ENCODE measurements around the gene PDZK1IP1.
"Not testable (repeated sequence)": the region's sequence is repeated elsewhere in the genome, so short reads cannot be mapped to it uniquely, and the experiment has no call there.

PDZK1IP1 gene

DNA sequence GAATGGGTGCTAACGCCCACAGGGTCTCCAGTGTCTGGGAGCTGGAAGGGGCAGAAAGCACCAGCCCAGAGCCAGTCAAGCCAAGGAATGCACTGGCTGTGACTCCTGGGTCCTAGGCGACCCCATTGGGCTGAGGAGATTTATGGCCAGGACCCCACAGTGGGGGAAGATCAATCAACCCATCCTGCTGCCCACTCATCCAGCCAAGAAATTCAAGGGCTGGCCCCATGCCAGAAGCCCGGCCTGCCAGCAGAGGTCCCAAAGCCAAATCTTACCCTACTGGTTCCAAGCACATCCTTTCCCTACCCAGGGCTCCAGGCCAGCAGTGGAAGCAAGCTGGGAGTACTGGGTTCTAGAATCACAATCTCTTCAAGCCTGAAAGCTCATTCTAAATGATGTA lies 6.8 kb upstream of the PDZK1IP1 start:
- no peak for DNase-seq (ENCODE audit: low read depth in 2 of 2)

DNA sequence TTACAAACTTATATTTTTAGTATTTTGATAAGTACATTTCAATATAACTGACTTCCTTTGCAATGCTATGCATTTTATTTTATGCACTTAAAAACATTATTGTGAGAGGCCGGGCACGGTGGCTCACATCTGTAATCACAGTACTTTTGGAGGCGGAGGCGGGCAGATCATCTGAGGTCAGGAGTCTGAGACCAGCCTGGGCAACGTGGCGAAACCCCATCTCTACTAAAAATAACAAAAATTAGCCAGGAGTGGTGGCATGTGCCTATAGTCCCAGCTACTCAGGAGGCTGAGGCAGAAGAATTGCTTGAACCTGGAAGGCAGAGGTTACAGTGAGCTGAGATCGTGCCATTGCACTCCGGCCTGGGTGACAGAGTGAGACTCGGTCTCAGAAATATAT lies 6.1 kb upstream of the PDZK1IP1 start:
- DNase-seq (ENCODE audit: low read depth in 2 of 2), result not testable (repeated sequence)

DNA sequence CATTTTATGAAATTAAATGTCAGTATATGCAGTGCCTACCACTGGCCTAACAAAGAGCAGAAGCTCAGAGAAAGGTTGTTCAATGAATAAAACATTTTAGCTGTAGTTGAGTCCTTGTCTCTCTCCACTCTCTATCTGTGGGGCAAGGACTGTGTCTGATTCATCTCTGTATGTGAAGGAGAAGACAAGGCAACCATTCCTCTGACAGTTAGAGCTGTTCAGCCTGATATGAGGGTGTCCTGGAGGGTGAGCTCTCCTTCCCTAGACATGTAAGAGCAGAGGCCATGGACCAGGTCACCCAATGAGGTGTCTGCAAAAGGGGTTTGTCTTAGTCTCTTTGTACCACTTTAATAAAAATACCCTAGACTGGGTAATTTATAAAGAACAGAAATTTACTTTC lies 4.5 kb upstream of the PDZK1IP1 start:
- no peak for DNase-seq (ENCODE audit: low read depth in 2 of 2)

DNA sequence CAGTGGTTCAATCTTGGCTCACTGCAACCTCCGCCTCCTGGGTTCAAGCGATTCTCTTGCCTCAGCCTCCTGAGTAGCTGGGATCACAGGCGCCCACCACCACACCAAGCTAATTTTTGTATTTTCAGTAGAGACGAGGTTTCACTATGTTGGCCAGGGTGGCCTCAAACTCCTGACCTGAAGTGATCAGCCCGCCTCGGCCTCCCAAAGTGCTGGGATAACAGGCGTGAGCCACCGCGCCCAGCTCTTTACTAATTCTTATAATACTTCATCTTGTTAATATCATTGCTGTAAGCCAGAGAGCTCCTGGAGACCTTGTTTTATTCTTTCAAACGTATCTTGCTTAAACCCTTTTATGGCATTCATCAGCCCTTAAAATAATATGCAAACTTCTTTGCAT lies 3.7 kb upstream of the PDZK1IP1 start:
- not testable (repeated sequence) for DNase-seq (ENCODE audit: low read depth in 2 of 2)

DNA sequence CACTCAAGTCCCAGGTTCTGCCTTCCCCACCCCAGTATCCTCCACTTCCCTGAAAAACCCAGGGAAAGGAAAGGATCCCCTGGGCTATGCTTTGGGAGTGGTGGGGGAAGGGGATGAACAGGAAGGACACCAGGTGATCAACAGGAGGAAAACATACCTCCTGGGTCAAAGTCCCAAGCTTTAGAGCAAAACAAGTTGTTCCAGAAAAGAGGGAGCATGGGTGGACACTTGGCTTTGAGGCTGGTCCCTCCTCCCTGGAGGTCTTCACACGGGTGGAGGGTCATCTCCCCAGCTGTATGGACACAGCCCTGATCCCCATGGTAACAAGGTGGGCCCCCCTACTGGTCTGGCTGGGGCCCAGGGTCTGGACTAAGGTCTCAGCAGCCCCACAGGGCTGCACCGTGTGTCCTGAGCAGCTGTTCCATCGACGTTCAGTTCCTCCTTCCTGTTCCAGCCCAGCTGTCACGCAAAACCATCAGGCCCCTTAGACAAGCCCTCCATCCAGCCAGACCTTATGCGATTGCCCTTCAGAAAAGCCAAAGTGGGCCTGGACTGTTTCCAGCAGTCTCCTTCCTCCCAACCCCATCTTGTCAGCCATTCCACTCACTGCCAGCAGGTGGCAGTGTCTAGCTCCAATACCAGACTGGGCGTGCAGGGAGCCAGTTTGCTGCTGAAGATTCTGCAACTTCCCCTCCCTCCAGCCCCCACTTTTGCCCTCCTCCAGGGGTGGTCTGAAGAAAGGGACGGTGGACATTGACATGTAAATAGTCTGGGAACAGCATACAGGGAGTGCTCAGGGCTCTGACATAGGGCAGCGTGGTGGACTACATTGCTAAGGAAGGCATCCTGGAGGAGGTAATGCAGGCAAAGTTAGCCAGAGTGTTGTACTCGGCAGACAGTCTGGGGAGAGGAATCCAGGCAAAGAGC lies 2.9 kb upstream of the PDZK1IP1 start:
- DNase-seq (ENCODE audit: low read depth in 2 of 2), result peak; percentile 17 to 24

DNA sequence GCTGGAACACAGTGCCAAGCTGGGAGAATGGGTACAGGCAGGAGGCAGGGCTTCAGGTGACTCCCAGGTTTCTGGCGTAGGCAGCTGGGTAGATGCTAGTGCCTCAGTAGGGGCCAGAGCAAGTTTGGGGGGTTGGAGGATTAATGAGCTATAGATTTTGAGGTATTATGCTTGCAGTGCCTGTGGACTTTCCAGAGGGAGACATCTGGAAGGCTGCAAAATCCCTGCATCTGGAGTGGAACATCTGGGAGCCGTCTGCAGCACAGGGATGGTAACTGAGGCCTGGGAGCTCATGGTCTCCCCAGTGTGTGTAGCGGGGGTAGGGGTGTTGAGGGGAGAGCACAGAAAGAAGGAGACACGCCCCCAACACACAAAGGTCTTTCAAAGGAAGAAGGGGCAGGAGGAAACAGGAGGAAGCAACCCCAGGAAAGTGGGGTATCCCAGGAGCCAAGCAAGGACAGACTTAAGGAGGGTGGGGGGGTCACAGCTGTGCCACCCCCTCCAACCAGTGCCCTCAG lies 2.2 kb upstream of the PDZK1IP1 start:
- DNase-seq (ENCODE audit: low read depth in 2 of 2), result no peak

DNA sequence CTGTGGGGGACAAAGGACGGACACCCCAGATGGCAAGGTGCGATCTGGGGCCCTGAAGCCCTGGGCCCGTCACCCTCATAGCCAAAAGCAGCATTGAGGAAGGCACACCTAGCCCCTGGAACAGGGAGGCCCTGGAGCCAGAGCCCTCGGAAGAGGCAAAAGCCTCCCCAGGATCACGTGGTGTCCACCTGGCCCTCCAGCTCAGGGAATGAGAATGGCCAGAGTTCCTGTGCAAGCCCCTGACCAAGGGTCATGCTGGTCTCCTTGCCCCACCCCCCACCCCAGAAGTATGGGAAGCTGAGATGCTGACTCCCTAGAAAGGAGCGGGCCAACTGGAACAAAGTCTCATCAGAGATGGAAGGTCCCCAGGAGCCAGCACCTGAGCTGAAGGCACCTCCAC lies 1.0 kb upstream of the PDZK1IP1 start:
- DNase-seq (ENCODE audit: low read depth in 2 of 2), result no peak

DNA sequence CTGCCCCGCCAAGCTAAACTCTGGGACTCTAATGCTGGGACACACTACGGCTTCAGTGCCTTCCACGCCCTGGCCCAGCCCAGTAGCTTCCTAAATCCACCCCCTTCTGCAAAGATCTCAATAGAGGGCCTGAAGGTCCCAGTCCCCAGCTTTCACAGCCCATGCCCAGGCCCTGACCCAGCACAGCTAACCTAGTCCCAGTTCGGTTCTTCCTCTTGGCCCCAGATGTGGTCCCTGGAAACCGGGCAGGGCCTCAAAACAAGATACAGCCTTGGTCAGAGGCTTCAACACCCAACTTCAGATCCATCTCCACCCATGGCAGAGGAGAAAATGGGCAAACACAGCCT lies 646 bp upstream of the PDZK1IP1 start:
- DNase-seq (ENCODE audit: low read depth in 2 of 2), result no peak

DNA sequence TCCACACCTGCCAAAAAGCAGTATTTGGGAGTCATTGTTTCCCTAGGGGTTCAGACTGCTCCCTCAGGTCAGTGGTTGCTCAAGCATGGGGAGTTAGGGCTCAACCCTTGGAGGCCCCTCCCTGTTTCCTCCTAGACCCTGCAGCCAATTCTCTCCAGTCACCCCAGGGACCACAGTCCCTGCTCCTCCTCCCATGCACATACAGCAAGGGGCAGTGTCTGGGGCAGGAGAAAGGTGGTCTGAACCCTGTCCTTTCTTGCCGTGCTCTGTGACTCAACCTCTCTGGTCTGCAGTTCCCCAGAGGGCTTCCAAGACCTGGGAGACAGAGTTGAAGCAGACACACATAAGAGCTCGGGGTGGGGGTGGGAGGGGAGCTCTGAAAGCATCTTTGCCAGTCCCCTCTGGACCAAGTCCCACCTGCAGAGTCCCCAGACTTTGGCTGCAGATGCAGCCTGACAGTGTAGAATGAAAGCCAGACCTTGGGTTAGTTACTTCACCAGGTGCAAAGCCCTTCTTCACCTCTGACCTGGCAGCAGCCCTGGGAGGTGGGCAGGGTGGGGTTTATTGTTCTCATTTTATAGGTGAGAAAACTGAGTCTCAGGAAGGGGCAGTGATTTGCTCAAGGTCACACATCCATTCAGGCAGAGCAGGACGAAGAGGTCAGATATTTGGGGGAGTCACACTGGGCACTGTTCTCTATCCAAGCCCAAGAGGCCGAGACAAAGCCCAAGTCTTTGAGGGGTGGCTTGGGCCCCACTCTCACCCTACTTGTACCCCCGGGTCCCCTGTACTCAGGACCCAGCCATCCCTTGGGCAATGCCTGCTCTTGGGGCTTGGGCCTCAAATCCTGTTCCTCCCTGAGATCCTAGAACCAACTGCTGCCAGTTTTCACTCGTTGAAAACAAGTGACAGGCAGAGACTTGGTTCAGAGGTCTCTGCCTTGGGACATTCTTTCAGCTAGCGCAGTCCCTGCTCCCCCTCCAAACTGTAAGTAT lies 748 bp downstream of the PDZK1IP1 start:
- no peak for DNase-seq (ENCODE audit: low read depth in 2 of 2)

DNA sequence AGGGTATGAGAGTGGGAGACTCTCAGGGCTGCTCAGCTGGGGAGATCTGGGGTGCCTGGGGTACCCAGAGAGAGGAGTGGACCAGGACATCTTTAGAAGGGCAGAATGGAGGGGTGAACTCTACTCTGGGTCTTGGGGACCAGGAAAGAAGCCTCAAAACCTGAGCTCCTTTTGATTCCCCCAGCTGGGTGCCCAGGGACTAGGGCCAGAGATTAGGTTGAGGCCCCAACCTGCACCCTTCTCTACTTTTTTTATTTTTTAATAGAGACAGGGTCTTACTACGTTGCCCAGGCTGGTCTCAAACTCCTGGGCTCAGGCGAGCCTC lies 1.9 kb downstream of the PDZK1IP1 start:
- no peak for DNase-seq (ENCODE audit: low read depth in 2 of 2)

DNA sequence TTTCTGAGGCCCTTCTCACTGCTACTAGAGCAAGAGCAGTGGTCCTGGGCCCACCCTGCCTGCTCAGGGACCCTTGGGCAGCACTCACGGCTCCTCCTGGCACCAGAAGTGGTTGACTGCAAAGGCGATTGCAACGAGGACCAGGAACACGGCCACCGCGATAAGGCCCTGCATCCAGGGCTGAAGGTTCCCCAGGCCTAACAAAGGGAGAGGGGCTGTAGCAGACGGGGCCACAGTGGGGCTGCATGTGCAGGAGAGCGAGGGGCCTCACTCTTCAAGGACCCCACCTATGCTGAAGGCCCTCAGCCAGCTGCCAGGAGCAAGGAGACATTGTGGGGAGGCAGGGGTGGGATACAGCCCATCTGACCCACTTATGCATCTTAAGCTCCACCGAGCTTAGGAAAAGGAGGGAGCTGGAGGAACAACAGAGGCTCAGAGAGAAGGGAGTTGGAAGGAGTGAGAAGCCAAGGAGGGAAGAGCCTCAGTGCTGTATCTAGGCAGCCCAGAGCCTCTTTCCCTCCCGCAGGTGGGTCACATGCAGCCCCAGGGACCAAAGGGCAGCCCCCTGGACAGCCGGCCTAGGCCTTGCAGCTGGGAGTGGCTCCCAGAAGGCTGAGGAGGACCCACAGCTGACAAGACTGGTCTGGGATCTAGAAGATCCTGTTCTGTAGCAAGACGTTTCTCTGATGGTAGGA lies 2.5 kb downstream of the PDZK1IP1 start:
- DNase-seq (ENCODE audit: low read depth in 2 of 2), result no peak

DNA sequence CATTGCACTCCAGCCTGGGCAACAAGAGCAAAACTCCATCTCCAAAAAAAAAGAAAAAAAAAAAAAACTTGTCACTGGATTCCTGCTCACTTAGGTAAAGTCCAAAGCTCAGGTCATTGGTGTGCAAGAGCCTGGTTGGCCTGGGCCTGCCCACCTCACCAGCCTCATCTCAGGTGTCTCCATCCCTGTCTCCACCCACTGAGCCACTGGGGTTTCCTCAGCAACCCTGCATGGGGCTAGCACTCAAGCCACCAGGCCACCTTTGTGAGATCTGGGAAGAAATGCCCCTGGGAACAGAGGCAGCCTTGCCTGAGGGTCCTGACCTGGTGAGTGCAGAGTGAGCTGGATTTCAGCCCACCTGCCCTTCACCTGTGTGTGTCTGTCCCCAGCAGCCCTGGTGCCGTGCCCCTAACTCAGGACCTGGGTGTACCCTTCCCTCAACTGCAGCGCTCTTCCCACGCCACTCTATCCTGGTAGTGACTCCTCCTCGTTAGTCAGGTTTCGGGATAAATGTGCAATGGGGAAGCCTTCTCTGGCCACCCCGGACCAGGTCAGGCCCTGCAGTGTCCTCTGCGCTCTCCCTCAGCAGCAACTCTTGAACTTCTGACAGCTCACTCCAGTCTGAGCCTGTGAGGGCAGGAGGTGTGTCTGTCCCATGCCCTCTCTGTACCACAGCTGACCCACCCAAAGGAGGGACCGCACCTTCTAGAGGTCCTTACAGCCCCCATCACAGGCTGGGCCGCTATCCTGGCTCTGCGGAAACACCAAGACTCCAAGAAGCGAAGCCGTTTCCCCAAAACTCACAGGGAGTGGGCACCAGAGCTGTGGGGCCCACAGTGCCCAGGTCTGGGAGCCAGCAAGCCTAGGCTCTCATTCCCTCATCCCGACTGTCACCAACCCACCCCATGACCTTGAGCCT lies 3.3 kb downstream of the PDZK1IP1 start:
- no peak for DNase-seq (ENCODE audit: low read depth in 2 of 2)

DNA sequence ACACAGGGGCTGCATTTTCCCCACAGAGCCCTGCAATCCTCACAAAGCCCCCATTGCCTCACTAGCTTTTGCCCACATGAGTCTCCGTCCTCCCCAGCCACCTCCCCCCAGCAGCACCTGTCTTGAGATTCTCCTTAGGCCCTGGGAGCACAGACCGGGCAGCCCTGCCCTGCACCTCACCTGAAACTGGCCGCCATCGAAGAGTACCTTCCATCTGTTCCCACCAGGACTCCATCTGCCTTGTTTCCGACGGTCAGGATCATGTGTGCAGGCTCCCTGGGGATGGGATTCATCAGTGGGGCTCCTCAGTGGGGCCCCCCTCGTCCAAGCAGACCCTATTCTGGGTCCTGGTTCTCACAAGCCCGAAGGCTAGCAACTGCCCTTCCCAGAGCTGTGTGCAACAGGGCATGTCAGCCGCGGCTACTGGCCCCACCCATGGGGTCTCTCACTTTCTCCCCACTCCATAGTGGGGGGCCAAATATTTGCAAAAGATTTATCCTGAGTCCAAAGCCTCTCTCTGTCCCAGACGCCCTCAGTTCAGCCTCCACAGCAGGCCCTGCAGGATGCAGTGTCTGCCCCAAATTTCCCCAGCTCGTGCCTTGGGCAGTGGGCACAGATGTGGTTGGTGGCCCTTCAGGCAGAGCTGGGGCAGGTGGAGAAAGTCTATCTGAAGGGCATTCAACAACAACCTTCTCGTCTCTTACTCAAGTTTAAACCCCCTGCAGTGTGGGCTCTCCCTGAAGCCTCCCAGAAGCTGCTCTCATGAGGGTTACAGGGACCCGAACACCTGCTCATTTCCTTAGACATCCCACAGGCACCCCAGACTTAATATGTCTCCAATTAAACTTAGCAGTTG lies 4.8 kb downstream of the PDZK1IP1 start:
- no peak for DNase-seq (ENCODE audit: low read depth in 2 of 2)

DNA sequence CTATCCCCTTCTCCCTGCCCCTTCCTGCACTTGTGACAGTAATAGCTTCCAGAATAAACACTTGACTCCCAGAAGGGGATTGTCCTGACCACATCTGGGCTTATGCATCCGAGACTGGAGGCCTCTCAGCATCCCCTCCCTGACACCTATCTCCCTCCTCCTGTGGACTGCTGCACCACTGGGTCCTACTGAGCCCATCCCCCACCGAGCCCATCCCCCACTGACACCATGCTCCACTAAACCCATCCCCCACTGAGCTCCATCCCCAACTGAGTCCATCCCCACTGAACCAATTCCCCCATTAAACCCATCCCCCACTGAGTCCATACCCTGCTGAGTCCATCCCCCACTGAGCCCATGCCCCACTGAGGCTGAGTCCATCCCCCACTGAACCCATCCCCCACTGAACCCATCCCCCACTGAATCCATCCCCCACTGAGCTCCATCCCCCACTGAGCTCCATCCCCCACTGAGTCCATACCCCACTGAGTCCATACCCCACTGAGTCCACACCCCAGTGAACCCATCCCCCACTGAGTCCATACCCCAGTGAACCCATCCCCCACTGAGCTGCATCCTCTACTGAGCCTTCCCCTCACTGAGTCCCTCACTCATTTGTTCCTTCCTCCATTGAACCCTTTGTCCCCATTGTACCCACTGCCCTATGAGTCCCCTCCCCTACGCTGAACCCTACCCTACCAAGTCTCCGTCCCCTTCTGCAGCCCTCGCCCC lies 5.6 kb downstream of the PDZK1IP1 start:
- no peak for DNase-seq (ENCODE audit: low read depth in 2 of 2)

DNA sequence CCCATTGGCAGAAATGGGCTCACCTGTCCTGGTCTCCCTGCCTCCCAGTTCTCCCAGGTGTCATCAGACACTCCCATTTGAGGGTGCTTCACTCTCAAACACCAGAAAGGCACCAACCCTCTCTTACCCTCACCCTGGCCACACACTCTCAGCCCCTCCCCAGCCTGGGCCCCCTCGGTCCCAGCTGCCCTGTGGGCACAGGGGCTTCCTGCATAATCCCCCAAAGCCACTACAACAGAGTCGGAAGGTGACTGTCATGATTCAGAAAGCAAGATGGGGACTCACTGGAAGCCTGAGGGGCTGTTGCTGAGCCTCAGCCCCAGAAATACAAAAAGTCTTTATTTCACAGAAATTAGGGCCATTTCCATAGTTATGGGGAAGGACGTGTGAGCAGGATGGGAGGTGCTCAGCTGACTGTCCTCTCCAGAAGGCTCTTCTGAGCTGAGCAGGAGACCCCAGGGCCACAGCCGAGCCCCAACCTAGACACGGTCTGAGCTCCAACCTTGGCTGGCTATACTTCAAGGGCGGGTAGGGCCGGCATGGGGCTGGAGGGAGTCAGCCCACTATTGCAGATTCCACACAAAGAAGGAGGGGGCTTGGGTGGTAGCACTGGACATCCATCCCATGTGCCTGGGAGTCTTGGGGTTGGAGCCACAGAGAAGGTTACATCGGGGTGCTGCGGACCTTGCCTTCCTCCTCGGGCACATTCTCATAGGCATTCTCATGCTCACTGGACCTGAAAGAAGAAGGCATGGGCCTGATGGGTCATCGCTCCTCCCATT lies 6.3 kb downstream of the PDZK1IP1 start:
- DNase-seq (ENCODE audit: low read depth in 2 of 2), result no peak

DNA sequence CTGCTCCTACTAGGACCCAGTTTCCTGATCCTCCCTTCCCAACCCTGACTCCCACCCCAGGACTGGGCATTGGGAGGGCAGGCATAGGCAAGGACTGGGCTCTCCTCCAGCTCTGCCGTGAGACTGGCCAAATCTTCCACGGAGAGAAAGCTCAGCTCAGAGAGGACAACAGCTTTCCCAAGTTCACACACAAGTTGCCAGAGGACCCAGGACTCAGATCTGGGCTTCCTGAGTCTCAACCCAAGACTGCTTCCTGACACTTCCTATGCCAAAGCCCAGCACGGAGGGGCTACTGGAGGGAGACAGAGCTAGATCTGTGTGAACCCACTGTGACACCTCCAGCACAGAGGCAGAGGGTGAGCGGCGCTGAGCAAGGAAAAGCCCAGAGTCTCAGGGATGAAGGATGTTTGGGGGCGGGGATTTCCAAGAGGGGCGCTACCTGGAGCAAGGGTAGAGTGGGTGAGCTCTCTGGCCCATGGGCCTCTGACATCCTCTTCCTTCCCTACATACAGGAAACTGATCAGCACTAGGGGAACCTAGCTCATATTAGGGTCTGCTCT lies 7.1 kb downstream of the PDZK1IP1 start:
- no peak for DNase-seq (ENCODE audit: low read depth in 2 of 2)

DNA sequence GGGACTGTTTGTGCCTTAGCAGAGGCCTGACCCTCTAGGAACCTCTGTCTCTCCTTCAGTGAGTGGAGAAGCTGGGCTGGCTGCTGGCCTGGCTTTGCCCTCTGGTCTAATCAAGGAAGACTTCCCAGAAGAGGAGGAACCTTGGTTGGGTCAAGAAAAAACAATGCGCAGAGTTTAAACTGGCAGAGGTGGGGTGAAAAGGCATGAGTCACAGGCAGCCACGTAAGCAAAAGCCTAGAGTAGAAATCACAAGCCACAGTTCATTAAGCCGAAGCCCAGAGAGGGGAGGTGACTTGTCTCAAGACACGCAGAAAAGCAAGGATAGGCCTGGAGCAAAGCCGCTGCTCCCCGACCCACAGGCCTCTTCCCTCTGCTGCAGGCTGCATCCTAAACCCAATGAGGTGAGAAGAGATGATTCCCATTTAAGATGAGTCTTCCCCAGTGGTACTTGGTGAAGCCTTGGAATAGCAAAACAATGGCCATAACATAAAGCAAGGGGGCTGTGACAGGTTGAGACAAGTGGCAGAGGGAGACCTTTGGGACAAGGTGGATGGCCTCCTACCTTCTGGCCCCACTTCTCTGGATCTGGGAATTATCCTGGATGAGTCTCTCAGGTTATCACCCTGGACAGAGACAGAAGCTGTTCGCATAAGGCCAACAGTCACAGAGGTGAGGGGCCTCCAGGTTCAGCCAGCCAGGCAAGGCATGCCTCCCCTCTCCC lies 7.7 kb downstream of the PDZK1IP1 start:
- DNase-seq (ENCODE audit: low read depth in 2 of 2), result no peak

All from fibroblast of skin of left biceps (primary cell).